Right lobe of liver (tissue), 6 donors: Measurements from ENCODE around the gene IVD. TPM values are rescaled to one million over a fixed set of nuclear protein-coding genes. Genes with fewer than 3 reads are reported as not detected.

Source experiments
- ATAC-seq, 4 donors: fragments of 200-7000 bp; cut with Tn5 transposase; one replicate each; pipeline ENCODE4 v1.9.1; 2020; ENCODE audit warnings: mild to moderate bottlenecking in 4 of 4, moderate library complexity in 4 of 4
- DNase-seq, 3 donors: peaks; one replicate each; pipeline ENCODE4 v3.0.0-alpha.2; 2020
- H3K27ac ChIP-seq, 3 donors: fragments of 200-600 bp; one replicate each; pipeline ENCODE4 v1.8.0; 2022
- H3K27me3 ChIP-seq, 2 donors: fragments of 200-600 bp; one replicate each; pipeline ENCODE4 v1.8.0; 2022
- H3K36me3 ChIP-seq, 4 donors: fragments of 200-600 bp; sonication (generic) in 1 of 4; one replicate each; pipeline versions ENCODE4 v1.5.1 to v1.8.0; 2017 to 2022; ENCODE audit warnings: control low read depth in 1 of 4
- H3K4me1 ChIP-seq, 4 donors: fragments of 200-600 bp; sonication (generic) in 1 of 4; one replicate each; pipeline versions ENCODE4 v1.5.1 to v1.8.0; 2017 to 2022; ENCODE audit warnings: control low read depth in 1 of 4
- H3K4me3 ChIP-seq, 3 donors: fragments of 200-600 bp; one replicate each; pipeline ENCODE4 v1.8.0; 2022
- H3K9me3 ChIP-seq, 4 donors: fragments of 200-600 bp; sonication (generic) in 1 of 4; one replicate each; pipeline versions ENCODE4 v1.5.1 to v1.8.0; 2017 to 2022; ENCODE audit warnings: control low read depth in 1 of 4
- POLR2A ChIP-seq: fragments of 450-650 bp; IDR thresholded peaks from one replicate; pipeline ENCODE4 v1.6.1; 2017; ENCODE audit warnings: antibody characterized with exemption, mild to moderate bottlenecking
- WGBS: methylation state at CpG from one replicate; pipeline ENCODE4 v1.1.6; 2018; ENCODE audit warnings: low coverage, low lambda C conversion rate; ENCODE audit not compliant: insufficient coverage; ENCODE audit errors: missing lambda C conversion rate; 5-methylcytosine and 5-hydroxymethylcytosine counted together
- intact Hi-C, 2 donors: fragments of 100-400 bp; cut with DNase I; formaldehyde crosslinking; loops; one replicate each; pipeline versions ENCODE4 v1.11.2 to v1.14.1; 2022
- total RNA-seq, 6 experiments: library from RNA; depleted of rRNA in 2 of 6; stranded (reverse); fragments of >200 nt in 2 of 6; fragmentation: NEBNext Ultra II Directional in 3 of 6; extraction: Animal tissue kit (Norgen Biotek cat#: 25700) in 3 of 6; gene quantifications; one replicate each; pipeline versions ENCODE4 v1.1.0 to v1.2.4, GENCODE V29; 2016 to 2023
- TF ChIP-seq, protein P1 (sequence below), 4 donors: fragments of 200-600 bp in 3 of 4; fragments of 450-650 bp in 1 of 4; IDR thresholded peaks; one replicate each; pipeline versions ENCODE4 v1.5.1 to v1.8.0; 2016 to 2022; ENCODE audit warnings: antibody characterized with exemption in 4 of 4, mild to moderate bottlenecking in 2 of 4
- donor health status: DM: no; HTN: yes; CAD: no.
- donor health status: DM: no; HTN: no; CAD: no.
- donor health status: DM: no; HTN: no; CAD: no.
- donor health status: DM: no; HTN: yes; CAD: no.
- donor health status: DM: no; HTN: yes; CAD: no.

Gene IVD
- total RNA-seq, 6 experiments from 2014 or later, result 89.7 to 231 (median 122) TPM

DNA sequence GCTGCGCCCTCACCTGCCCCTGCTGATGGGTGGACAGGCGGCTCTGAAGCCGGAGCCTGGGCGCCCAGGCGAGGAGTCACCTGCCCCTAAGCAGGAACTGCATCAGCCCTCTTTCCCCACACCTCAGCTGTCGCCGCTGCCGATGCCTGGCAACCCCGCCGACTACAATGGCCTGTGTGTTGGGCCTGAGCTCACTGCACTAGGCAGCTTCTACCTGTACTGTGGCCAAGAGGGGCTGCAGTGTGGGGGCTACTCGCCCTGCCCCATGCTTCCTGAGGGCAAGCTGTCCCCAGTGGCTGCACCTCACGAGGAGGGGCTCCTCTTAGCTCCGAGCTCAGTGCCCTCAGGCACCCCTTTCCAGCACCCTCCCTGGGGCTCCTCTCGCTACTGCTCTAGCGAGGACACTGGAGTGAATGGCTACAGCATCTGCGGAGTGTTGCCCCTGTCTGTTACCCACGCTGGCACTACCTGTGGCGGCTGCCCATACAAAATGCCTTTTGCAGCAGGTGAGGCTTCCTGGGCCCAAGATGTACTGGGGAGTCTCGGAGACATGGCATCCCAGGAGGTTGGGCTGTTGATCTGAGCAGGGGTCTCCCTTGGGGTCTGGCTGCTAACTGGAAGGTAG lies 53.9 kb downstream of the IVD start:
- ATAC-seq, result no peak
- H3K36me3 ChIP-seq, result peaks cover 0 to 22% (median 3%) of the 10 kb centered on the region in 4 donors
- DNase-seq, result no peak
- TF ChIP-seq, protein P1, sequence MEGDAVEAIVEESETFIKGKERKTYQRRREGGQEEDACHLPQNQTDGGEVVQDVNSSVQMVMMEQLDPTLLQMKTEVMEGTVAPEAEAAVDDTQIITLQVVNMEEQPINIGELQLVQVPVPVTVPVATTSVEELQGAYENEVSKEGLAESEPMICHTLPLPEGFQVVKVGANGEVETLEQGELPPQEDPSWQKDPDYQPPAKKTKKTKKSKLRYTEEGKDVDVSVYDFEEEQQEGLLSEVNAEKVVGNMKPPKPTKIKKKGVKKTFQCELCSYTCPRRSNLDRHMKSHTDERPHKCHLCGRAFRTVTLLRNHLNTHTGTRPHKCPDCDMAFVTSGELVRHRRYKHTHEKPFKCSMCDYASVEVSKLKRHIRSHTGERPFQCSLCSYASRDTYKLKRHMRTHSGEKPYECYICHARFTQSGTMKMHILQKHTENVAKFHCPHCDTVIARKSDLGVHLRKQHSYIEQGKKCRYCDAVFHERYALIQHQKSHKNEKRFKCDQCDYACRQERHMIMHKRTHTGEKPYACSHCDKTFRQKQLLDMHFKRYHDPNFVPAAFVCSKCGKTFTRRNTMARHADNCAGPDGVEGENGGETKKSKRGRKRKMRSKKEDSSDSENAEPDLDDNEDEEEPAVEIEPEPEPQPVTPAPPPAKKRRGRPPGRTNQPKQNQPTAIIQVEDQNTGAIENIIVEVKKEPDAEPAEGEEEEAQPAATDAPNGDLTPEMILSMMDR (IDR thresholded peaks at IDR 0.05), result no peak
- TF ChIP-seq POLR2A, result no peak
- no peak overlapping the region for H3K27ac ChIP-seq
- no peaks in the 10 kb centered on the region for H3K9me3 ChIP-seq
- no peak overlapping the region for H3K4me3 ChIP-seq
- no peaks in the 10 kb centered on the region for H3K27me3 ChIP-seq
- 90% methylated on average over 2 of the region's 19 CpGs for WGBS
- peaks cover 0 to 4% (median 0%) of the 10 kb centered on the region in 4 donors for H3K4me1 ChIP-seq
- intact Hi-C loops, result no loop called here

DNA sequence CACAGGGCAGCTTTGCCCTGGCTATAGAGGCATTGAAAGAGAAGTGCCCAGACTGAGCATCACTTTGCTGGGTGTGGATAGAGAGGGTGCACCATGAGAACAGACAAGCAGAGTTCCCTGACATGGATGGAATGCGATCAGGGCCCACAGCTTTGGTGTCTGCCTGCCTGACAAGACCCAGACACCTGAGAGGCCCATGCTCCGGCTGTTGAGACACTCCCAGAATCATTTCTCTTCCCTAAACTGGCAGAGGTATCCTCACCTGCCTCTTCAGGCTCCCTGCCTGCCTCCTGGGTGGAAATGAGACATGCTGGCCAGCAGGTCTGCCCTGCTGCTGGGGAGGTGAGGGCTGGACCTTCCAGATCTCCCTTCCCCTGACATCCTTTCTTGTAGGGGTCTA lies 54.8 kb downstream of the IVD start:
- Histone ChIP-seq H3K9me3 (no peaks in the 10 kb centered on the region), H3K4me1 (peaks cover 0 to 4% (median 0%) of the 10 kb centered on the region in 4 donors), H3K36me3 (peaks cover 0 to 26% (median 3%) of the 10 kb centered on the region in 4 donors), H3K4me3 (no peak overlapping the region), H3K27me3 (no peaks in the 10 kb centered on the region), H3K27ac (no peak overlapping the region)
- TF ChIP-seq POLR2A, result no peak
- TF ChIP-seq, protein P1 (IDR thresholded peaks at IDR 0.05), result no peak
- DNase-seq (no peak), ATAC-seq (no peak)
- no CpG with 5 or more reads among the region's 2 CpGs for WGBS
- intact Hi-C loops, result no loop called here

DNA sequence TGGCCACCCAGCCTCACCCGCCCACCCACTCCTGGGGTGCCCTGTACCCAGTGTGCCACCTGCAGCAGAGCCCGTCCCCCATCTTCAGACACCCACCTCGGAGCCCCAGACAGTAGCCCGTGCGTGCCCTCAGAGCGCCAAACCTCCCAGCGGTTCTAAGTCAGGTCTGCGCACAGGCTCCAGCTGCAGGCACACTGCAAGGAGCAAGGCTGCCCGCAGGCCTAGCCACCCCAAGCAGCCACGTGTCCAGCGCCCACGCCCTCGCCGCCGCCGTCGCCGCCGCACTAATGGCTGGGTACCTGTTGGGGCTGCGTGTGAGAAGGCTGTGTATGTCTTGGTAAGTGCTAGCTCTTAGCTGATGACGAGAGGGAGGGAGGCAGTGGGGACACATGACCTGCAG lies 56.4 kb downstream of the IVD start:
- H3K36me3 ChIP-seq, result peaks cover 0 to 36% (median 6%) of the 10 kb centered on the region in 4 donors
- H3K4me3 ChIP-seq, result no peak overlapping the region
- ATAC-seq, result no peak
- WGBS, result no CpG with 5 or more reads among the region's 21 CpGs
- TF ChIP-seq, protein P1 (IDR thresholded peaks at IDR 0.05), result no peak
- no peak for TF ChIP-seq POLR2A
- H3K9me3 ChIP-seq, result no peaks in the 10 kb centered on the region
- no peaks in the 10 kb centered on the region for H3K27me3 ChIP-seq
- H3K4me1 ChIP-seq, result no peaks in the 10 kb centered on the region
- DNase-seq, result no peak
- H3K27ac ChIP-seq, result no peak overlapping the region
- intact Hi-C loops, result no loop called here

DNA sequence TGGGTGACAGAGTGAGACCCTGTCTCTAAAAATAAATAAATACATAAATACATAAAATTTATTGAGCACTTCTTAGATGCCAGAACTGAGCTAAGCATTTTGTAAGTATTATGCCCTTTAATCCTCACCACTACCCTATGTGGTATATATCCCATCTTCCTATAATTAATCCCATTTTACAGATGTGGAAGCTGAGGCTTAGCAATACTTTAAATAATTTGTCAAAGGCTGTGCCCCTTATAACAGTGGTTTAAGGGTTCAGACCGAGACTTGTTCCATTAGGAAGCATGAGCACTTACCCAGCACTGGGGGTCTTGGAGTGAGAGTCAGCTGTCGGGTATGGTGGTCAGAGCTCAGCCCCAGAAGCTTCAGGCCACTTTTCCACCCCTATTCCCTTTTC lies 57.7 kb downstream of the IVD start:
- Histone ChIP-seq H3K36me3 (peaks cover 0 to 36% (median 6%) of the 10 kb centered on the region in 4 donors), H3K4me1 (no peaks in the 10 kb centered on the region), H3K27me3 (no peaks in the 10 kb centered on the region), H3K9me3 (no peaks in the 10 kb centered on the region), H3K27ac (no peak overlapping the region), H3K4me3 (no peak overlapping the region)
- TF ChIP-seq POLR2A, result no peak
- TF ChIP-seq, protein P1 (IDR thresholded peaks at IDR 0.05), result no peak
- WGBS, result 50% methylated on average over 1 of the region's 2 CpGs
- DNase-seq (no peak), ATAC-seq (no peak)
- intact Hi-C loops, result no loop called here
